Activated T-cell treated with anti-CD3 and anti-CD28 coated beads, Interleukin-2, amount 50 U/mL, for 1 hour (primary cell): ENCODE data around the gene SLC12A2.

ENCODE experiments used
- DNase-seq: peaks from one replicate; pipeline ENCODE4 v3.0.0-alpha.2; 2020

SLC12A2 gene

DNA sequence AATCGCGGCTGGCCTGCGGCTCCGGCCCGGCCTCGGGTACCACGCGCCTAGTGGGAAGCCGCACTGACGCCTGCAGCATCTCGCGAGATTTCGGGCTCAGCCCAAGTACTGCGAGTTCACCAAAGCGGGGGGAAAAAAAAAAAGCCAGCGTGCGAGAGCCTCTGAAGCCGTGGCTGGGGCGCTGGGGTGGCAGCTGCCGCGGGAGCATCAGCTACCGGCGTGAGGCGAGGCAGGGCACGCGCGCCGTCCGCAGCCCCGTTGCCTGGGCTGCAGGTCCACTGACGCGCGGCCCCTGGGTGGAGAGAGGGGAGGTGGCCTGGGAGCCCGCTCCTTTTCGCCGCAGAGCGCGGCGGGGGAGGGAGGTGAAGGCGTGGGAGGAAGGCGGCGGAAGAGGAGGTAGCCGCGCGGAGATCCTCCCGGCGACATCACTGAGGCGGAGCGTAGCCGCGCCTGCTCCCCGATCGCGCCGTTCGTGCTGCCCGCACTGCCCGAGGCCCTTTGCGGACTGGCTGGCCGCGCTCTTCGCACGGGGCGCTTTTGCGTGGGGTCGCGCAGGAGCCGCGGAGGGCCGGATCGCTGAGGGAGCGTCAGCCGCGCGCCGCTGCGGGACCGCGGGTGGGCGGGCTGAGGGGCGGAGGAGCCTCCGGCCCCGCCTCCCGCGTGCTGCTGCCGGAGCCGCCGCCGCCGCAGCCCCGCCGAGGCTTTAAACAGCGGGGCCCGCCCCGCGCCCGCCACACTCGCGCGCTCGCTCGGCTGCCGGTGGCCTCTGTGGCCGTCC lies at the start of gene SLC12A2:
Gene SLC12A2, plus strand, starts transcription at position 734 of the 778 bp plus-strand sequence. CDS start 189 bp downstream, outside the sequence.
- DNase-seq = peak; percentile 91

DNA sequence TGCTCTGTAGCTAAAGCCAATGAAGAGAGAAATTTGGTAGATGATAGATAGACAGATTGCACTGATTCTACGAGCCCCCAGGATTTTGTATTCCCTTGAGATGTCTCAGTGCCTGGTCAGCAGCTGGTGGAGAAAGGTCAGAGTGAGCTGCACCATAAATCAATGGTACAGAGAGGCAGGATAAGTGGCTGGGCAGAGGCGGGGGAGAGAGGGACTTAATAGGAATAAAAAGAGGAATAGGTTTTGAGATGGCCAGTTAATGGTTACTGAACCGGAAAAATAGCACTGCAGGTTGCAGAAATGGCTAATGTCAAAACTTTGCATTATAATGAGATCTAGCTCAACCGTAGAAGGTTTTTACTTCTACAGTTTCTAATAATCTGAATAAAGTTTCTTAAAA lies 47.9 kb upstream of the SLC12A2 start:
- DNase-seq = no peak

DNA sequence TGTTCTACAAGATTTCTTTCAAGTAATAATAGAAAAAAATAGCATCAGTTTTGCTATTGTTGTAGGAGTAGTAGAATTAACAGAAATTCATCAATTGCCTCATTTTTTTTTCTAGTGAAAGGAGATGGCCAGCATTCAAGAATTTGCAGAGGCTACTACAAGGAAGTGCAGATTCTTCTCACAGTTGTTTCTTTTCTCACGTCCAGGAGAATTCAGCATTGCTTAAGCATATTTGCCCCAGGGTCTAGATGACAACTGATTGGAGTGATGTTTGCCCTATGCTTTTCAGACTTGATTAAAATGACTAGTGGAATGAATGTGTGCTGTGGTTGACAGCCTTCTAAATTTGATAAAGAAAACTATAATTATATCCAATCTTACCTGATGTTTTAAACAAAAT lies 46.6 kb upstream of the SLC12A2 start:
- DNase-seq = no peak

DNA sequence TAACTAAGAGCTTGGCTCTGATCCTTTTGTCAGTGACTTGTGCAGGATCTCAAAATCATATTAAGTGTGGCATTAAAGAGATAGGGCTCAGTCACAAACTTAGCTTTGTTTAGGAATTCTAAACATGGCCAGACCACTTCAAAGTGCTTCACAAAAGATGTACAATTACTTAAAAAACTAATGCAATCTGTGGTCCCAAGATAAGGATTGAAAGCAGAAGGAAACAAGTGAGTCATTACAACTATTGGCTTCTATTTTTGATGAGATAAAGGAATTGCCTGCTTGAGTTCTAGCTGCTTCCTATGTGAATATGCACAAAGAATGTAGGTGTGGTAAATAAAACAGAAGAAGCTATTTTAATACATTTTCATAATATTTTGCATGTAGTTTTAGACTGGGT lies 44.9 kb upstream of the SLC12A2 start:
- DNase-seq = no peak

DNA sequence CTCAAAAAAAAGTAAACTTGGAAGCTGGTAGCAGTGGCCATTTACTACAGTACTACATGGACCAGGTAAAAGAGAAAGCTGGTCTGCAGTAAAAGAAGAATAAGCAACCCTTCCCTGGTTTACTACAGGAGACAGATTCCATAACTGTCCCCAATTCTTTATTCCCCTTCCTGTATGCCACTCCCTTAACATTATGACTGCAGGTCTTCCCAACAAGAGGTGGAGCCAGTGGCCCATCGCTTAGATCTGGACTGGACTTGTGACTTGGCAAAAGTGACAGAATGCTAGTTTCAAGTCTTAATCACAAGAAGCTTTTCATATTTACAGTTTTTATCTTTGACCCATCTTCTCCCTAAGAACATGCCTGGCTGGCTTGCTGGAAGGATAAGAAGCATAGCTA lies 42.6 kb upstream of the SLC12A2 start:
- DNase-seq = no peak

DNA sequence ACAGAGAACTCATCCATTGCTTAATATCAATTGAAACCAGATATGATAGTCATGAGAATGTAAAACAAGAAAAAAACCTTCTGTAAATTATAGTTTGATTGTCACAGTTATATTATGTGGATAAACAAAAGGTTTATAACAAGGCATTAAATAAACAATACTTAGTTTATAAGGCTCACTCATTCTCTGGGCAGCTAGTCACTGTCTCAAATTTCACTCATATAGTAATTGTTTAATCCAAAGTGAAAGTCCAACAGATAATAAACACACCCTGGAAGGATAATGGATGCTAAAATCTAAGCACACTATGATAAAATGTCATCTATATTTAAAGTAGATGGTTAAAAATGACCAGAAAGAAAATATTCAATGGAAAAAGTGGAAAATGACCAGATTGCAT lies 30.8 kb upstream of the SLC12A2 start:
- no peak for DNase-seq

DNA sequence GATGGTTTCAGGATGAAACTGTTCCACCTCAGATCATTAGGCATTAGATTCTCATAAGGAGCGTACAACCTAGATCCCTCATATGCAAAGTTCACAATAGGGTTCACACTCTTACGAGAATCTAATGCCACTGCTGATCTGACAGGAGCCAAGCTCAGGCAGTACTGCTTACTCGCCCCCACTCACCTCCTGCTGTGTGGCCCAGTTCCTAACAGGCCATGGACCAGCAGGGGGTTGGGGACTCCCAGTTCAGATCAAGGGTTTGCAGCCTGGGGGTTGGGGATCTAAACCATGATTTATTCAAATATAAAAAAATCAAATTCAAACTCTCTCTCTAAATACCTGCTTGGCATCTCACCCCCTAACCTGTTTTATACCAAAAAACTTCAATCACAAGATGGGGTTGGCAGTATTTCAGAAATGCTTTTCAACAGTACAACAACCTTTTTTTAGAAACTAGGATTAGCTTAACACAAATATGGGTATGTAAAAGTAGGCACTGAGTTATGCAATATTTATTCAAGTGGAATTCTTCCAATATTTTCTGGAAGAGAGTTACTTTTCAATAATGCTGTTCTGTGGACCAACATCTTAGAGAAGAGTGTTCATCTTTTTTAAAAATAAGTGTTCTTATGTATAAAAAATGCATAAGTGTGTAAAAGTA lies 30.1 kb upstream of the SLC12A2 start:
- DNase-seq = no peak

DNA sequence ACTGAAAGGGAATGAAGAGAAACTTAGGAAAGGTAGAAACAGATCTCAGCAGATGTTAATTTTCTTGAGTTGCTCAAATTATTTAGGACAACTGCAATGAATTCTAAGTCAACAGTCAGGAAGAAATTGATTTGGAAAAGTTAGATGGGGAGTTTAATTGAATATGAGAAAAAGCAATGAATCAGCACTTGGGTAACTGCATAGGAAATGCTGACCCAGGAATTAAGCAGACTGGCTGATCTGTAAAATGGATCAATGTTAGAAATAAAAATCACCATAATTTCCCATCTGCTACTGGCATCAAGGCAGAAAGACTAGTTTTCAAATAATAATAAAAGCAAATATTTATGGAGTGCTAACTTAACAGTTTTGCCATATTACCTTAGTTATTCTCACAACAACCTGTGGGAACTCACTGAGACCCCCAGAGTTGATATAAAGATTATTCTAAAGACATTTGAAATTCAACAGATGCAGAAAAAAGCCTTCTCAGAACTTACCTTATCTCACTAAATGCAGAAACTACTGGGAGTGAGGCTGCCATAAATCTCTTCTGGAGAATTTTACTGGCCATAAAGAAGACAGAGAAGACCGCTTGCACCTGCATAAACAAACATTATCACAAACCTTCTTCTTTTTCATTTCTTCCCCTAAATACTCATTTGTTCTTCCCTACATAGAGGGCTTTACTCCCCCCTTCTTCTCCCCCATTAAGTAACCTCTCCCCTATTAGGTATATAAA lies 22.8 kb upstream of the SLC12A2 start:
- no peak for DNase-seq

DNA sequence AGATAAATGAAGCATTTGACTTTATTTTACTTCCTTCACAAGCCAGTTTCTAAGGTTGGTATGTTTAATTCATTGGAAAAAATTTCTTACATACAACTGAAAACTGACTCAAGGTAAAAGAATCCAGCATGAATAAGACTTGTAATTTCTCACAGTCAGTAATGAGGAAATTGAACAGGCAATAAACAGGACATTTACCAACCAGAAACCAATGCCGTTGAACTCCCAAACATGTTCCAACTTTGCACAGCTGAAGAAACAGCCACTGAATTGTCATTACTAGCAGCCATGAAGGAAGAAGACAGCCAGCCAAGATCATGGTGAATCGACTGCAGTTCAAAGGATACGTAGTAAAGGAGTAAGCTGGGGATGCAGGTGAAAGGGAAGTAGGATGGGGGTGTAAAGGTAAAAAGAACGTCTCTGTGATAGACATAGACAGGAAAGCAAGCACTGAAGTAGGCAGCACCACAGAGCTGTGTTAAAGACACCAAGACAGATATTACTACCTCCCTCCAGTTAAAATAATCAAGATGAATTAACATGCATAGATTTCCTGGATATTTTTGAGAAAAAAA lies 21.3 kb upstream of the SLC12A2 start:
- DNase-seq = no peak

DNA sequence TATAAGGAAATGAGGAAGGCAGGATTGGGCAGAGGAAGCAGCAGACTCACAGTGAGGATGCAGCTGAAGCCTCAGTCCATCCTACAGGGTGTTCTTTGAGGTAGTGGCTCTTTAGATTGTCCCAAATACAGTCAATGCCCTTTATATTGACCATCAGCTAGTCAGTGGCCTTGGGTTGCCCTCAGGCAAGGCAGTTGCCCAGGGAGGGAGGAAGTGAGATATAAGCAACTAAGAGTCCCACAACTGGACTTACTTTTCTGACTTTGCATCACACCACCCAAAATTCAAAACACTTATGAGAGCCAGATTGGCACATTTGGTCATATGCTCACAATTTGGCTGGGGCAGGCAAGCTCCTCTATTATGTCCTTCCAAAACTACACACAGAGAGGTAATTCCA lies 9.4 kb upstream of the SLC12A2 start:
- no peak for DNase-seq

DNA sequence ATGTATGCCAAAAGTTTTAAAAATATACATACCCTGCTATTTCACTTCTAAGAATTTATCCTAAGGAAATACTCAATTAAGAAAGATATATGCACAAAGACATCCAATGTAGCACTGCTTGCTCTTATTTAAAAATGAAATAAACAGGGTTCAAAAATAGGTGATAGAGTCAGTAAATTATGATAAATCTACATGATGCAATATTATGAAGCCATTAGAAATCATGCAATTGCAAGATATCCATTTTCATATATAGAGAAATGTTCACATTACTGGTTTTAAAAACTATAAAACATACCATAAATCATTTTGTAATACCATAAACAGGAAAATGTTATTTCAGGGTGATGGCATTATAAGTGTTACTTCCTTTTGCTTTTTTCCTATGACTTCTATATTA lies 8.6 kb upstream of the SLC12A2 start:
- no peak for DNase-seq

DNA sequence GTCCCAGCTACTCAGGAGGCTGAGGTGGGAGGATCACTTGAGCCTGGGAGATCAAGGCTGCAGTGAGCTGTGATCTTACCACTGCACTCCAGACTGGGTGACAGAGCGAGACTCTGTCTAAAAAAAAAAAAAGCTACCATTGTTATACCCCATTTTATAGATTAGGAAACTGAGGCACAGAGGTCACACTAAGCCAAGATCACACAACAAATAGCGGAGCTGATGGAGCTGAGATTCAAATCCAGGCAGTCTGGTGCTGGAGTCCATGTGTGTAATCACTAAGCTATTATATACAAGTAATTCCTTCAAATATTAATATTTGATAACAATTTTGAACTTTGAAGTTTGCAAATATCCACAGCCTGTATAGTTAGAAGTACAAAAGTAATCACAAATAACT lies 6.0 kb upstream of the SLC12A2 start:
- DNase-seq = no peak

DNA sequence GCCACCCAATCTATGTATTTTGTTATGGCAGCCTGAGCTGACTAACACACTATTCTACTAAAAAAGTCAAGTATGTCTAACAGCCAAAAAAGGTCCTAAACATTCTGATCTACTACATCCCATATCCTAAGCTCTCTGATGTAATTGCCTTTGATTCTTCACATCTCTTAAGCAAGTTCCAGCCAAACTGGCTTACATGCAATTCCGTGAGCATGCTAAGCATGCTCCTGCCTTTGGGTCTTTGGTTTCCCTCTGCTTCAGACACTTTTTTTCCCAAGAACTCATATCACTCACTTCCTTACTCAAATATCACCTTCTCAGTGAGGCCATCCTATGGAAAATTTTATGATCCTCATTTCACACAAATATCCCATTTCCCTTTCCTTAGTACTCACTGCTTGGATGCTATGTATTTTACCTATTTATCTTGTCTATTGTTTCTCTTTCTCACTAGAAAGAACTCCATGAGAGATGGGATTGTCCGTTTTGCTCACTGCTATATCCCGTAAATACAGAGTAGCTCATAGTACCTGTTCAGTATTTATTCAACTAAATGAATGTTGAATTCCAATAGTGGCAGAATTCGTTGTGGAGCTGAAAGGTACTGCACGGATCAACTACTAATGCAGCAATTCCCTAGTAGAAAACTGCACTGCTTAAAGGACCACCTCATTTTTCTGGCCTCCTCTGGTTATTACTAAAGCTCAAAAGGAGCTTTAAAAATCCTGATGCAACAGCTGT lies 2.3 kb upstream of the SLC12A2 start:
- DNase-seq = no peak

DNA sequence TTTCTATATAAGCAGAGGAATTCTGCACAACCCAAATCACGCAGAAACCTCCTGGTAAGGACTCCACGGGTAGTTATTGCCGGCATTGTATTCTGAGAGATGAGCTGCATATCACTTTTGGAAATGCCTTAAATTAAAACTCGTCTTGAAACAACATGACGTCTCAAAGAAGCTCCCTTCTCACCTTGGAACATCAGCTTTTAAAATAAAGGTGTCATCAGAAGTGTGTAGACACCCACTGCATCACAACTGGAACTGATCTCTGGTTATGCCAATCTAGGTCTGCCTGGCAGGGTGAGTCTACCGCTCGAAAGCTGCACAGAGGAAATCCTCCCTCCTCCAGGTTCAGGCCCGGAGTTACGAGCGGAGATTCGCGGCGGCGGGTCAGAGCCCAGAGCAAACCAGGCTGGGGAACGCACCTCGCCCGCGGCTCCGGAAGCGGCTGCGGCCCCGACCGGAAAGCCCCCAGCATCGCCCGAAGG lies 974 bp upstream of the SLC12A2 start:
- DNase-seq = no peak

DNA sequence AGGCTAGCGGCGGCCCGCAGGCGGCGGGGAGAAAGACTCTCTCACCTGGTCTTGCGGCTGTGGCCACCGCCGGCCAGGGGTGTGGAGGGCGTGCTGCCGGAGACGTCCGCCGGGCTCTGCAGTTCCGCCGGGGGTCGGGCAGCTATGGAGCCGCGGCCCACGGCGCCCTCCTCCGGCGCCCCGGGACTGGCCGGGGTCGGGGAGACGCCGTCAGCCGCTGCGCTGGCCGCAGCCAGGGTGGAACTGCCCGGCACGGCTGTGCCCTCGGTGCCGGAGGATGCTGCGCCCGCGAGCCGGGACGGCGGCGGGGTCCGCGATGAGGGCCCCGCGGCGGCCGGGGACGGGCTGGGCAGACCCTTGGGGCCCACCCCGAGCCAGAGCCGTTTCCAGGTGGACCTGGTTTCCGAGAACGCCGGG lies 253 bp downstream of the SLC12A2 start:
- no peak for DNase-seq

DNA sequence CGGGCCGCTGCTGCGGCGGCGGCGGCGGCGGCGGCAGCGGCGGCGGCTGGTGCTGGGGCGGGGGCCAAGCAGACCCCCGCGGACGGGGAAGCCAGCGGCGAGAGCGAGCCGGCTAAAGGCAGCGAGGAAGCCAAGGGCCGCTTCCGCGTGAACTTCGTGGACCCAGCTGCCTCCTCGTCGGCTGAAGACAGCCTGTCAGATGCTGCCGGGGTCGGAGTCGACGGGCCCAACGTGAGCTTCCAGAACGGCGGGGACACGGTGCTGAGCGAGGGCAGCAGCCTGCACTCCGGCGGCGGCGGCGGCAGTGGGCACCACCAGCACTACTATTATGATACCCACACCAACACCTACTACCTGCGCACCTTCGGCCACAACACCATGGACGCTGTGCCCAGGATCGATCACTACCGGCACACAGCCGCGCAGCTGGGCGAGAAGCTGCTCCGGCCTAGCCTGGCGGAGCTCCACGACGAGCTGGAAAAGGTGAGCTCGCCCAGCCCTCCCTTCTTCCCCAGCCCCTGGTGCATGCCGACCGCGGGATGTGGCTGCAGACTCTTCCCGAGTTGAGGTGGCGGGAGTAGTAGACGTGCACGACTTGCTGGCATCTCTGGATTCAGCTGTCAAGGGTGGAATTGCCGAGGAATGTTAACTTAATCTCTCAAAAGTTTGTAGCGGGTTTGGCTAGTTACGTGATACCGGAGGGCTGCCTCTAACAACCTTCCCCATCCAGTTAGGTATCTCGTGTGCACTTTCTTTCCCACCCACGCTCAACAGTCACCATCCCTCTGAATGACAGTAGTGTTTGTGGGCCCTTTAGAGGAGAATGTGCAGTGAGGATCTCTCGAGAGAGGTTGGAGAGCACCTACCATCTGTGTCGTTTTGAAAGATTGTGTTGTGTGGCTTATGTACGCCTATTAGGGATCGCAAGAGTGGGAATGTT lies 932 bp downstream of the SLC12A2 start:
- DNase-seq = peak; percentile 60

DNA sequence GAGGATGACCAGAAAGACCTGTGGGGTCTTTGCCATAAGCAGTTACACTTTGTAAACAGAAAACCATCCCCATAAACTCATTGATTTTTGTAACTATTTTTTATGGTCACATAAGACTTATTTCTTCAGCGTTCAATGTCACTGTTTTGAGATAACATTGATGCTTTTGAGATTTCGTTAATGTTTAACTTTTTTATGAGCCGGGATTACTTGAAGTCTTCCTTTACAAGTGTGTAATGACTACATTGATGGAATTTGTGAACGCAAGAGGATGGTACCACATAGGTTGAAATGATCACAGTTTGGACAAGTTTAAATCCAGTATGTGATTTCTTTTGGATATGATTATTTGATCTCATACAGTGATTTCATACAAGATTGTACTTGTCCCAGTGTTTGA lies 1.8 kb downstream of the SLC12A2 start:
- DNase-seq = no peak

DNA sequence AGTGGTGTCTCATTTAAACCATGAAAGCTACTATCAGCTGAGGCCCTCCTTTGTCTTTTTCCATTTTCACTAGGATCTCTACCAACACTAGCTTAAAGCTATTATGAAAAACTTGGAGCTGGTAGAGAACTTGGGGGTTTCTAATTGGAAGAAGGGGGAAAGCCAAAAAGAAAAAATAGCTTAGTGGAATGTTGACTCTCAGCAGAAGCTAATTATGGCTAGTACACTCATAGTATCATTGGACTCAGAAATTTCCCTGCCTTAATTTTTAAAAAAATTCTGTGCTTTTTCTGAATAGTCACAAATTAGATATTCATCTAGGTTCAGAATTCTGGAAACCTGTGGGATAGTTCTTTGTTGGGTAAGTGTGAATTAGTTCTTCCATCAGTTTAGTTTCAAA lies 8.0 kb downstream of the SLC12A2 start:
- DNase-seq = no peak

DNA sequence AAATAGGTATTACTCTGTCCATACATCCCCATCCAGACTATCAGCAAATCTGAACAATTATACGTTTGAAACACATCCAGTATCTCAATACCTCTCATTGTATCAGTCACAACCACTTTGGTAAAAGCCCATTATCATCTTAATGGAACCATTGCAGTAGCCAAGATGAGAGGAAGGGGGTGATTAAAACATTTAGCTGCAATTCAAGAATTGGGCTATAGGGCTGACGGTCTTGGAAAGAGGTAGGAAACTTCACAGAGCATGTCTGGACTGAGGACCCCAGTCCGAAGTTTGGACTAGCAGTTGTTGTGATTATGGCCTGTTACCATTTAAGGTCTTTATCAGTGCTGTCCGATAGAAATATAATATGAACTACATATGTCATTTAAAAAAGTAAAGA lies 8.6 kb downstream of the SLC12A2 start:
- DNase-seq = no peak

DNA sequence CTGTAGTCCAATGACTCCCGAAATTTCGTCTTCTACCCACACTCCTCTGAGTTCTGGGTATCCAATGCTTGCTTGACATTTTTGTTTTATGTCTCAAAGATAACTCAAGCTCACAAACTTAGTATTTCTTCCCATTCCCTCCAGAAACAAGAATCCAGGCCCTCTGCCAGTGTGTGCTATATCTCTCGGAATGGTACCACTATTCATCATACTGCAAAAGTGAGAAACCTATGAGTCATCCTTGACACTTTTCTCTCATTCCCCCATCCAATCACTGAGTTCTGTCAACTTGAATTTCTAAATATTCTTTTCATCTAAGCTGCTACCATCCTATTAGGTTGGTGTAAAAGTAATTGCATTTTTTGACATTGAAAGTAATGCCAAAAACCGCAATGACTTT lies 9.8 kb downstream of the SLC12A2 start:
- no peak for DNase-seq

DNA sequence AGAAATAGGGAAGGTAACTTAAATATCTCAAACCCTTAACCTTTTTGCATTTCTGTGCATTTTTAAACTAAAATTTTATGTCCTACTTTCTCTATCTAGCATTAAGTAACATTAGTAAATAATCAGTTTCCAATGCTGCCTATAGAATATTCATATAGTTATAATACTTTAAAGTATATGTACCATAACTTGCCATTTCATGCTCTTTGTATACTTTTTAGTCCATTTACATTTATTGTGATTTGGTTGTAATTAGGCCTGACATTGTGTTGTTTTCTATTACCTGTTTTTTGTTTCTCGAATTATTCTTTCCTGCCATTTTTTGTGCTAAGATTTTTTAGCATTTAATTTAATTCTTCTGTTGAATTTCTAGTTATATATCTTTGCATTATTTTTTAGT lies 13.7 kb downstream of the SLC12A2 start:
- no peak for DNase-seq

DNA sequence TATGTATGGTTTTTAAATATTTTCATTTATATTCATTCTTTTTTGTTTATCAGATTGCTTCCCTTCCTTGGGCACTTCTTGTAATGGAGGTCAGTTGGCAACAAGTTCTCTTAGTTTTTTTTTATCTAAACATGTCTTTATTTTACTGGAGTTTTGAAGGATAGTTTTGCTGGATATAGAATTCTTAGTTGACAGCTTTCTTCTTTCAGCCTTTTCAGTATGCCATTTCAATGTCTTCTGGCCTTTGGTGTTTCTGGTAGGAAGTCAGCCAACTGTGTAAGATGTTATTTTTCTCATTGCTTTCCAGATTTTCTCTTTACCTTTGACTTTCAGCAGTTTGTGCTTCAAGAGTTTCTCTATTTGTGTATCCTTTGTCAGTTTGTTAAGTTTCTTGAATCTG lies 14.2 kb downstream of the SLC12A2 start:
- DNase-seq = no peak
